ENCODE measurements around the gene CTIF.

GRCh38 chr18:48723016-48723415 is 184.2 kb downstream of the CTIF start:
- TF ChIP-seq CTCF (IDR thresholded peaks at IDR 0.05) (no peak), POLR2AphosphoS5 (IDR thresholded peaks at IDR 0.05; ENCODE audit: insufficient read depth in 1 of 2, low read depth in 1 of 2) (no peak), POLR2A (IDR thresholded peaks at IDR 0.05) (no peak)
